HUES48 (cell line): Measurements from ENCODE around the gene RTKN.
"Not testable (repeated sequence)": the region's sequence is repeated elsewhere in the genome, so short reads cannot be mapped to it uniquely, and the experiment has no call there.

ENCODE experiments used
- H3K27ac ChIP-seq: one replicate; pipeline ENCODE4 v1.7.0; 2013; ENCODE audit warnings: low read depth, low read length, inconsistent platforms
- H3K27me3 ChIP-seq: 2 replicates; pipeline ENCODE4 v1.6.1; 2013; ENCODE audit warnings: mild to moderate bottlenecking, low read length; ENCODE audit not compliant: control insufficient read depth, insufficient read depth
- H3K36me3 ChIP-seq: 2 replicates; pipeline ENCODE4 v1.6.1; 2013; ENCODE audit warnings: low read length; ENCODE audit not compliant: control insufficient read depth, insufficient read depth
- H3K4me1 ChIP-seq: 2 replicates; pipeline ENCODE4 v1.6.1; 2013; ENCODE audit warnings: mild to moderate bottlenecking, low read length; ENCODE audit not compliant: control insufficient read depth, insufficient read depth
- H3K4me3 ChIP-seq: 2 replicates; pipeline ENCODE4 v1.5.1; 2013; ENCODE audit warnings: mild to moderate bottlenecking, low read depth, low read length
- H3K9ac ChIP-seq: 2 replicates; pipeline ENCODE4 v1.6.1; 2013; ENCODE audit warnings: mild to moderate bottlenecking, low read depth, low read length, moderate library complexity
- H3K9me3 ChIP-seq: 2 replicates; pipeline ENCODE4 v1.6.1; 2013; ENCODE audit warnings: low read length; ENCODE audit not compliant: control insufficient read depth, insufficient read depth

Gene RTKN

DNA sequence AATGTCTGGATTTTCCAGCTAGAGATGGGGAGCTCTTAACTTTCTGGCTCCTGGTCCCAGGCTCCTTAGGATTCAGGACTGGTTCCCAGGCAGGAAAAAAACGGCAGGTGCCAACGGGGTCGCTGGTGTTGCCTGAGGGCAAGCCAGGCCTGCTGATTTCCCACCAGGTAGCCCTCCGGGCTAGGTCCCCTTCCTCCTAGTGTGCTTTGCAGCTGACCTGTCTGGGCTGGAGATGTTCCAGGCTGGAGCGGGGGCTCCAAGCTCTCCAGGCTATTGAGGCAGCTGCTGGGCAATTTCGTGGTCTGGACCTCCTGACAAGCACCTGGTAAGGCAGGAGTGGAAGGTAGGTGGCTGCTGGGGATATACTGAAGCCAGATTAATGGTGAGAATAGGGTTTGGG, 32.7 kb upstream of the RTKN start:
- H3K4me3 ChIP-seq = no peak overlapping the region
- no peak overlapping the region for H3K27ac ChIP-seq
- peaks cover 10% of the 10 kb centered on the region; the same call in 1 of the 2 replicates for H3K4me1 ChIP-seq

DNA sequence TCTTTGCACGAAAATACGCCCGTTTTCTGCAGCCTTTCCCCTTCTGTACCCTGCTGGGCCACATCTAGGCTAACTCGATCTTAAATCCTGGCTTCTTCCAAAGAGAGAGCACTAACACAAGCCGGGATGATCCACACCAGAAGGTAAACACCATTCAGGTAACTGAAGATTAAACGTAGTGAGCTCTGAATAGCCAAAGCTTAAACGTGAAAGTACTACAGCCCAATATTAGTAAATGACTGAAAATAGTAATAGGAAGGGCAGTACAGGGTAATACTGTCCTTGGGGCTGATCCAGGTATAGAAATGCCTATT, 31.2 kb upstream of the RTKN start:
- peaks cover 10% of the 10 kb centered on the region; the same call in 1 of the 2 replicates for H3K4me1 ChIP-seq
- H3K36me3 ChIP-seq = peaks cover 27% of the 10 kb centered on the region
- H3K27ac ChIP-seq = peak overlapping the region; percentile 95
- no peaks in the 10 kb centered on the region for H3K27me3 ChIP-seq
- H3K9me3 ChIP-seq = no peaks in the 10 kb centered on the region
- peak overlapping the region; percentile 99 for H3K4me3 ChIP-seq
- peak overlapping the region; percentile 81 for H3K9ac ChIP-seq

More for the DNA sequence above, 32.7 kb upstream of the RTKN start:
- H3K27me3 ChIP-seq = no peaks in the 10 kb centered on the region
- no peaks in the 10 kb centered on the region for H3K9me3 ChIP-seq
- H3K36me3 ChIP-seq = peaks cover 31% of the 10 kb centered on the region
- no peak overlapping the region for H3K9ac ChIP-seq

DNA sequence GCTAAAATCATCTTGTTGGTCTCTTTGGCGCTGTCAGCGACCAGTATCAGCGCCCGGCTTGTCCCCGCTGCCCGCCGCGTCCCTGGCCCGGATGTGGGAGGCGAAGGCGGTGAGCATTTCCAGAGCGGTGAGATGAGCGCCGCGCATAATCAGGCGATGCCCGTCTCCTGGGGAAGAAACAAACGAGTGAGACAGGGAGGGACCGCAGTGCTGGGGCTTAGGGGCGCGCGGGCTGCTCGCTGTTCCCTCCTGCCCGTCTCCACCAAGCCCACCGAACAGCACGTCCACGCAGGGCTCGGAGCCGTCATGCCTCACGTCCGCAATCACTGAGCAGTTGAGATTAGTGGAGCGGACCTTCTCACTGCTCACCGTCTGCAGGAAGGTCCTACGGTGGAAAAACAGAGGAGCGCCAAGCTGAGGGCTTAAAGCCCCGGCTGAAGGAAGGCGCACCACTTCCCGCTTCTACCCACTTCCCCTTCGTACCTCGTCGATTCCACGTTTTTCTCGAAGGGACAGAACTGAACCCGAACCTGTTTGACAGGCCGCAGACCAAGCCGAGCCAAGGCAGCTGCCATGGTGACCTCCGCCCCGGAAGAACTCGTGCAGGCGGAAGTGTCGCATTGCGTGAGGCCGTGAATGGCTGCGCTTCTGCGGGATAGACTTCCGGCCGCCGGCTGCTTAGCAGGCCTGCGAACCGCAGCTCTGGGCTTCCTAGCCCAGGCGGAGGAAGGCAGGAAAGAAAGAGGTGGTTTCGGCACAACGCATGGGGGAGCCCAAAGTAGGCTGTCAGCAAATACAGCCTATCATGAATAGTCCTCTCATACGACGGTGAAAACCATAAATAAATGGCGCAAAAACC, 30.6 kb upstream of the RTKN start, which contains the start of gene MRPL53:
Gene MRPL53, minus strand, starts transcription at position 595 of the 859 bp plus-strand sequence. Its CDS starts 20 bp downstream, at position 575.
- peaks cover 10% of the 10 kb centered on the region; the same call in 1 of the 2 replicates for H3K4me1 ChIP-seq
- peak within 1 kb of the TSS; percentile 95 for H3K27ac ChIP-seq
- no peaks in the 10 kb centered on the region for H3K9me3 ChIP-seq
- H3K36me3 ChIP-seq = peaks cover 22% of the 10 kb centered on the region
- H3K9ac ChIP-seq = peak within 1 kb of the TSS; percentile 81
- peak within 1 kb of the TSS; percentile 99 for H3K4me3 ChIP-seq
- H3K27me3 ChIP-seq = no peaks in the 10 kb centered on the region

DNA sequence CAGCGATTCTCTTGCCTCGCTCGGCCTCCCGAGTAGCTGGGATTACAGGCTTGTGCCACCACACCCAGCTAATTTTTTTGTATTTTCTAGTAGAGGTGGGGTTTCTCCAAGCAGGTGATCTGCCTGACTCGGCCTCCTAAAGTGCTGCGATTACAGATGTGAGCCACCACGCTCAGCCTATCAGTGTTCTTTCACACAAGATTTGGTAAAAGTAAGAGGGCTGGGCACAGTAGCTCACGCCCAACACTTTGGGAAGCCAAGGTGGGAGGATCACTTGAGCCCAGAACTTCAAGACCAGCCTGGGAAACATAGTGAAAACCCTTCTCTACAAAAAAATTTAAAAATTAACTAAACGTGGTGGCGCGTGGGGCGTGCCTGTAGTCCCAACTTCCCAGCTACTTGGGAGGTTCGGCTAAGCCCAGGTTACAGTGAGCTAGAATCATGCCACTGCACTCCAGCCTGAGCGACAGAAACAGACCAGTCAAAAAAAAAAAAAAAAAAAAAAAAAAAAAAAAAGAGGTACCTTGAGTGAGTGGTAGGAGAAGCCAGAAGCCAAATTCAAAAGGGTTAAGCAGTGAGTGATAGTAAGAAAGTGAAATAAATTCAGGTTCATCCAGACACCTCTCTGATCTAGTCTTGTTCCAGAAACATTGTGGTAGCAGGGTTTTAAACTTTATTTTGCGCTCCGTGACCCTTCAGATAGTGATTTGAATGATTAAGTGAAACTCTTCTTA, 29.8 kb upstream of the RTKN start:
- Histone ChIP-seq H3K4me1 (peaks cover 10% of the 10 kb centered on the region; the same call in 1 of the 2 replicates), H3K9me3 (no peaks in the 10 kb centered on the region), H3K9ac (peak overlapping the region; percentile 81), H3K27ac (peak overlapping the region; percentile 95), H3K36me3 (peaks cover 17% of the 10 kb centered on the region), H3K4me3 (peak overlapping the region; percentile 99), H3K27me3 (no peaks in the 10 kb centered on the region)

DNA sequence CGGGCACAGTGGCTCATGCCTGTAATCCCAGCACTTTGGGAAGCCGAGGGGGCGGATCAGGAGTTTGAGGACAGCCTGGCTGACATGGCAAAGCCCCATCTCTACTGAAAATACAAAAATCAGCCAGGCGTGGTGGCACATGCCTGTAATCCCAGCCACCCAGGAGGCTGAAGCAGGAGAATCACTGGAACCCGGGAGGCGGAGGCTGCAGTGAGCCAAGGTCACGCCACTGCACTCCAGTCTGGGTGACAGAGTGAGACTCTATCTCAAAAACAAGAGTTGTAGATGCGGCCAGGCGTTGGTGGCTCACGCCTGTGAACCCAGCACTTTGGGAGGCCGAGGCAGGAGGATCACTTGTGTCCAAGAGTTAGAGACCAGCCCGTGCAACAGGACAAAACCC, 29.0 kb upstream of the RTKN start:
- H3K27ac ChIP-seq, H3K9ac ChIP-seq, H3K27me3 ChIP-seq: not testable (repeated sequence)

DNA sequence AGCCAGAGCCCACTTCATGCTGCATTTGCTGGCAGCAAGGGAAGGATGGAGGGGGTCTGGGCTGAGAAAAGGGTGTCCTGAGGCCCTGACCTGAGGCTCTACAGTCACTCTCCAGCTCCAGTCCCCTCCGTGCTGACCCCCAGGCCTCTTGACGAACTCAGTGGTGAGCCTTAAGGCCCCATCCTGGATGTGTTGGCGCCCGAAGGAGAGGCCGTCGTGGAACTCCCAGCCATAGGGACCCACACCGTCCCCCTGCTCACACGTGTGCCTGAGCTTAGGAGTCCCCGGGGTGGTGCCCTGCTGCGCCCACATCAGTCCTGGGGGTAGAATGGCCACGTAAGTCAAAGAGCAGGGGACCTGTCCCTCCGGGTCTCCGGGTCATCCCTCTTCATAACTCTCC, 22.7 kb upstream of the RTKN start:
- H3K9ac ChIP-seq = peak overlapping the region; percentile 32
- H3K4me1 ChIP-seq = peaks cover 7% of the 10 kb centered on the region
- H3K4me3 ChIP-seq = peak overlapping the region; percentile 82
- peaks cover 15% of the 10 kb centered on the region for H3K36me3 ChIP-seq
- H3K9me3 ChIP-seq = no peaks in the 10 kb centered on the region
- H3K27me3 ChIP-seq = no peaks in the 10 kb centered on the region
- H3K27ac ChIP-seq = no peak overlapping the region

More for the DNA sequence above, 29.0 kb upstream of the RTKN start:
- H3K9me3 ChIP-seq, H3K4me3 ChIP-seq: not testable (repeated sequence)
- peaks cover 13% of the 10 kb centered on the region; the same call in 1 of the 2 replicates for H3K4me1 ChIP-seq
- H3K36me3 ChIP-seq = peaks cover 16% of the 10 kb centered on the region

DNA sequence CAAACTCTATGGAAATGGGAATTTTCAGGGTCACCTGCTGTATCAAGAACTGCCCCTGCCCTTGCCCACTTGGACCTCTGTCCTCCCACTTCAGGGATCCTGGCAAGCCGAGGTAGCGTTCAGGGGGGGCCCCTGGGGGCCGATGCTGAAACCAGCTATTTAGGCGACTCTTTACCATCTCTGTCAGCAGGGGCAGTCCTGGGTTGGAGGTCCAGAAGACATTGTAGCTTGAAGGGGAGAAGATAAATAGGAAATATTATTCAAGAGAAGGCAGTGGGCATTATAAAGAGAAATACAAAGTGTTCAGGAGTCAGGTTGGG, 21.0 kb upstream of the RTKN start:
- Histone ChIP-seq H3K4me1 (peaks cover 7% of the 10 kb centered on the region), H3K36me3 (peaks cover 15% of the 10 kb centered on the region), H3K9me3 (no peaks in the 10 kb centered on the region), H3K4me3 (no peak overlapping the region), H3K9ac (no peak overlapping the region), H3K27ac (no peak overlapping the region), H3K27me3 (no peaks in the 10 kb centered on the region)

DNA sequence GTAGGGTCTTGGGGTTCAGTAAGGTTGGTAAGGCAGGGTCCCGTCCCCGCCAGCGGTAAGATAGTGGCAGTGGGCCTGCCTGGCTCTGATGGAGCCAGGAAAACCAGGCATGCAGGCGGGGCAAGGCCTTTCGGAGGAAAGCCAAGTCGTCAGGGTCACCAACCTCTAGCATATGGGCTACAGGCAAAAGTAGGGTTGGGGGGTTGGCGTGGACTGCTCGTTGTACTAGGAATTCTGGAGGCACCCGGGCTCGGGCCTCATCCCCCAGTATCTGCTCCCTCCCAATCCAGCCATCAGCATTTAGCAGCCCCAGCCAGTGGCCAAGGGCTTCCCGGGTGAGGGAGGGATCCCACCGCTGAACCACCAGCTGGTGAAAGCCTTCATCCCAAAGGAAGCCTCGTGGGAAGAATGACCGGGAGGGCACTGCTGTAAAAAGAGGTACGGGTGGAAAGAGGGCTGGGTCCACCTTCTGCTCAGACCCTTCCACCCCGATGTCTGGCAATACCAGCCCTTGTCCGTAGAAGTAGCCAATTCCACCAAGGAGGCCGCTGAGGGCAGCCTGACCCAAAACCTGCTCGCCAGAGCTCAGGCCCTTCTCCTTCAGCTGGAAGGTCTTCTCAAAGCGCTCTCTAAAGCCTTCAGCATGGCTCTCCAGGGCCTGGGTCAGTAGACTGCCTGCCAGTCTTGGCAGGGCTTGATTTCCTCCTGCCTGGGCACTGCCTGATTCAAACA, 20.5 kb upstream of the RTKN start:
- no peaks in the 10 kb centered on the region for H3K9me3 ChIP-seq
- no peak overlapping the region for H3K9ac ChIP-seq
- H3K27me3 ChIP-seq = no peaks in the 10 kb centered on the region
- no peak overlapping the region for H3K27ac ChIP-seq
- peaks cover 7% of the 10 kb centered on the region for H3K4me1 ChIP-seq
- no peak overlapping the region for H3K4me3 ChIP-seq
- H3K36me3 ChIP-seq = peaks cover 15% of the 10 kb centered on the region

DNA sequence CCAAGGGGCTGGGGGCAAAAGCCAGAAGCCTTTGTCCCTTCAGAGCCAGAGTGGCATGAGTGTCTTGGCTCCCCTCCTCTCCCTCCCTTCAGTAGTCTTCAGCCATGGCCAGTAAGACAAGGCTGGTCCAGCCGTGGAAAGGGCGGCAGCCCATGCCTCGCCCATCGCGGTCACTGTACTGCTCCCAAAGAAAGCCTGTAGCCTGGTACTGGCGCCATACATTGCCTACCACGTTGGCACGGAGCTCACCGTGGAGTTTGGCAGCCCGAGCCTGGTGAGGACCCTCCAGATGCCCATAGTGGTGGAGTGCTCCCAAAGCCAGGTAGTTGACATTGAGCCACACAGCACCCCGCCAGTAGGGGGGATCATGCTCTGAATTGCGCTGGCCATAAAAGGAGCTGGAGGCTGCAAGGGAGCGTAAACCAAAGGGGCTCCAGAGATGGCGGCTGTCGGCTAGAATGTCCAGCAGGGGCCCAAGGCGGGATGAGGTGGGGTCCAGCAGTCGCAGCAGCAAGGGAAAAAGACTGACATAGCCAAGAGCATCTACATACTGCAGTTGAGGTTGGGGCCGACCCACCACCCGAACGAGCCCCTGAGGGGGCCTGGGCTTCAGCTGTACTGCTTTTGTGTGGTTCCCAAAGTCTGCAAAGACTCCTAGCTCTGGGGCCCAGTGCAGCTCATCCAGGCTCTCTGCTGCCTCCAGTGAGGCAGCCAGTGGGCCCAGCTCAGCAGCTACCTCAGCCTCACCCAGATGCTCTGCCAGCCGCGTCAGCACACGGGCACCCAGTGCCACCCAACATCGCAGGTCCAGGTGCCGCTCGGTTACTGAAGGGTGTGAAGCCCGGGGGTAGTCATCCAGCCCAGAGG, 19.7 kb upstream of the RTKN start:
- Histone ChIP-seq H3K36me3 (peaks cover 15% of the 10 kb centered on the region), H3K27ac (peak overlapping the region; percentile 38), H3K4me3 (no peak overlapping the region), H3K9ac (no peak overlapping the region), H3K9me3 (no peaks in the 10 kb centered on the region), H3K27me3 (no peaks in the 10 kb centered on the region), H3K4me1 (peaks cover 11% of the 10 kb centered on the region)

DNA sequence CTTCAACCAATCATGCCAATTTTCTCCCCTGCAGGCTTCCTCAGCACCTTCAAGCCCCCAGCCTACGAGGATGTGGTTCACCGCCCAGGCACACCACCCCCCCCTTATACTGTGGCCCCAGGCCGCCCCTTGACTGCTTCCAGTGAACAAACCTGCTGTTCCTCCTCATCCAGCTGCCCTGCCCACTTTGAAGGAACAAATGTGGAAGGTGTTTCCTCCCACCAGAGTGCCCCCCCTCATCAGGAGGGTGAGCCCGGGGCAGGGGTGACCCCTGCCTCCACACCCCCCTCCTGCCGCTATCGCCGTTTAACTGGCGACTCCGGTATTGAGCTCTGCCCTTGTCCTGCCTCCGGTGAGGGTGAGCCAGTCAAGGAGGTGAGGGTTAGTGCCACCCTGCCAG, 18.4 kb upstream of the RTKN start:
- H3K36me3 ChIP-seq = peaks cover 15% of the 10 kb centered on the region

More for the DNA sequence above, 18.4 kb upstream of the RTKN start:
- not testable (repeated sequence) for H3K27ac ChIP-seq, H3K27me3 ChIP-seq, H3K9me3 ChIP-seq, H3K4me3 ChIP-seq, H3K9ac ChIP-seq
- peaks cover 13% of the 10 kb centered on the region for H3K4me1 ChIP-seq
